ENCODE measurements around the gene OXA1L. TPM values are rescaled to one million over a fixed set of nuclear protein-coding genes. Genes with fewer than 3 reads are reported as not detected.

Gene OXA1L
- total RNA-seq, 1 experiment from 2014 or later, result 146 TPM

DNA sequence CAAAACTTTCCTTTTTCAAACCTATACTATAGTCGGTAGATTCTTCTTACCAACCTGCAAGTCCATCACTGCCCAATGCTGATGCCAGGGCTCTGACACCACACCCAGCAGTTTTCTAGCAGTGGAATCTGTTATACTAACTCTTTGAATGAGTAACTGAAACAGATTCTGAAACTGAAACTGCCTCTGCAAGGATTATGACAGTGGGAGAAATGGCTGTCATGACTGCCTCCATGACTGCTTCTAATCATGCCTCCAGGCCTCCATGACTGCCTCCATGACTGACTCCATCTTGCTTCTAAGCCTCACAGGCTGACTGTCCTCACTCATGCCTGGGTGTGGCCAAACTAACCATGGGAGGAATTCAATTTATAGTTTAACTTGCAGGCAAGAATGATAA, 29.4 kb upstream of the OXA1L start:
- no peak overlapping the region for H2AFZ ChIP-seq (ENCODE audit: low read depth, low read length, poor library complexity, severe bottlenecking)
- no peaks in the 10 kb centered on the region for H3K36me3 ChIP-seq (ENCODE audit: control insufficient read depth in 1 of 2, insufficient read depth in 2 of 2, low read length in 2 of 2)
- DNase-seq (ENCODE audit: low read depth, low spot score) (no peak), ATAC-seq (no peak)
- ChIA-PET CTCF (no interaction called here), POLR2A (no interaction called here), RAD21 (ENCODE audit: low non-redundant PET in 1 of 2, low total read pairs in 2 of 2, uncharacterized antibody in 2 of 2, unreplicated experiment in 2 of 2) (no interaction called here)
- no peaks in the 10 kb centered on the region for H3K9me3 ChIP-seq (ENCODE audit: control insufficient read depth in 1 of 2, insufficient read depth in 1 of 2, low read depth in 1 of 2, low read length in 2 of 2)
- no peak overlapping the region for H3K4me3 ChIP-seq (replicated peaks in 1 of 2; ENCODE audit: low read depth in 1 of 2, low read length in 2 of 2)
- no TSS peak for BruUV-seq (replicated peaks)
- no peaks in the 10 kb centered on the region for H3K4me1 ChIP-seq (ENCODE audit: control insufficient read depth in 1 of 2, insufficient read depth in 2 of 2, low read length in 2 of 2)
- H3K27me3 ChIP-seq (ENCODE audit: insufficient read depth, low read length), result no peaks in the 10 kb centered on the region
- H3K9ac ChIP-seq (ENCODE audit: low read length), result no peak overlapping the region
- no peaks in the 10 kb centered on the region for H3K79me2 ChIP-seq (ENCODE audit: insufficient read depth, low read length)
- no peaks in the 10 kb centered on the region for H4K20me1 ChIP-seq (ENCODE audit: insufficient read depth)
- intact Hi-C loops (cut with micrococcal nuclease), result no loop called here
- TF ChIP-seq POLR2AphosphoS5 (IDR thresholded peaks at IDR 0.05; ENCODE audit: low read depth, low read length), result no peak
- TF ChIP-seq JUND (IDR thresholded peaks at IDR 0.05), result no peak
- TF ChIP-seq, protein P1, sequence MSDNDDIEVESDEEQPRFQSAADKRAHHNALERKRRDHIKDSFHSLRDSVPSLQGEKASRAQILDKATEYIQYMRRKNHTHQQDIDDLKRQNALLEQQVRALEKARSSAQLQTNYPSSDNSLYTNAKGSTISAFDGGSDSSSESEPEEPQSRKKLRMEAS (IDR thresholded peaks at IDR 0.05), result no peak
- TF ChIP-seq FOSL1 (IDR thresholded peaks at IDR 0.05; ENCODE audit: low read depth), result no peak
- TF ChIP-seq ZFX (IDR thresholded peaks at IDR 0.05), result no peak
- TF ChIP-seq SP1 (IDR thresholded peaks at IDR 0.05; ENCODE audit: low read depth), result no peak
- no peaks in the 10 kb centered on the region for H3K9me2 ChIP-seq (ENCODE audit: insufficient read depth)
- no peak overlapping the region for H3K27ac ChIP-seq (ENCODE audit: low read depth, low read length)
- H3K4me2 ChIP-seq (ENCODE audit: low read length), result no peak overlapping the region

DNA sequence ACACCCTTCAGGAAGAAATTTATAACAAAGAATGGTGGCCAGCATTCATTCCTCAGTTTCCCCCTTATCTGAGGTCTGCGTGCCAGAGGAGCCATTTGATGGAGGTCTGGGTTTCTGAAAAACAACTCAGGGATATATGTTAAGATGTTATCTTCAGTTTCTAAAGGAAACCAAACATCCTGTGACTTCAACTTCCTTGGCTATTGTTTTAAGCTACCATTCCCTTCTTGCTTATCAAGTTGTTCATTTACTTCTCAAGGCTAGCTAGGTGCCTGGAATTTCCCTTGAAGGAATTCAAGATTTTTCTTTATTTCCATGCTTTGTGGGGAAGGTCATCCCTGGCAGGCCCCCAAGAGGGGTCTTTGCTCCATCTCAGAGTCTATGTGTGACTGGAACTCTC, 27.1 kb upstream of the OXA1L start:
- BruUV-seq (replicated peaks), result no TSS peak
- Histone ChIP-seq H3K9me2 (ENCODE audit: insufficient read depth) (no peaks in the 10 kb centered on the region), H3K4me1 (ENCODE audit: control insufficient read depth in 1 of 2, insufficient read depth in 2 of 2, low read length in 2 of 2) (no peaks in the 10 kb centered on the region), H3K9me3 (ENCODE audit: control insufficient read depth in 1 of 2, insufficient read depth in 1 of 2, low read depth in 1 of 2, low read length in 2 of 2) (no peaks in the 10 kb centered on the region), H3K79me2 (ENCODE audit: insufficient read depth, low read length) (no peaks in the 10 kb centered on the region), H3K4me3 (replicated peaks in 1 of 2; ENCODE audit: low read depth in 1 of 2, low read length in 2 of 2) (no peak overlapping the region), H3K36me3 (ENCODE audit: control insufficient read depth in 1 of 2, insufficient read depth in 2 of 2, low read length in 2 of 2) (no peaks in the 10 kb centered on the region), H3K9ac (ENCODE audit: low read length) (no peak overlapping the region), H3K27me3 (ENCODE audit: insufficient read depth, low read length) (no peaks in the 10 kb centered on the region), H4K20me1 (ENCODE audit: insufficient read depth) (no peaks in the 10 kb centered on the region), H3K27ac (ENCODE audit: low read depth, low read length) (no peak overlapping the region), H2AFZ (ENCODE audit: low read depth, low read length, poor library complexity, severe bottlenecking) (no peak overlapping the region), H3K4me2 (ENCODE audit: low read length) (no peak overlapping the region)
- intact Hi-C loops (cut with micrococcal nuclease), result no loop called here
- CTCF ChIA-PET, result no interaction called here
- RAD21 ChIA-PET (ENCODE audit: low non-redundant PET in 1 of 2, low total read pairs in 2 of 2, uncharacterized antibody in 2 of 2, unreplicated experiment in 2 of 2), result no interaction called here
- POLR2A ChIA-PET, result no interaction called here
- ATAC-seq (no peak), DNase-seq (ENCODE audit: low read depth, low spot score) (no peak)
- no peak for TF ChIP-seq EGR1 (IDR thresholded peaks at IDR 0.05; ENCODE audit: low read depth)
- TF ChIP-seq, protein P2, sequence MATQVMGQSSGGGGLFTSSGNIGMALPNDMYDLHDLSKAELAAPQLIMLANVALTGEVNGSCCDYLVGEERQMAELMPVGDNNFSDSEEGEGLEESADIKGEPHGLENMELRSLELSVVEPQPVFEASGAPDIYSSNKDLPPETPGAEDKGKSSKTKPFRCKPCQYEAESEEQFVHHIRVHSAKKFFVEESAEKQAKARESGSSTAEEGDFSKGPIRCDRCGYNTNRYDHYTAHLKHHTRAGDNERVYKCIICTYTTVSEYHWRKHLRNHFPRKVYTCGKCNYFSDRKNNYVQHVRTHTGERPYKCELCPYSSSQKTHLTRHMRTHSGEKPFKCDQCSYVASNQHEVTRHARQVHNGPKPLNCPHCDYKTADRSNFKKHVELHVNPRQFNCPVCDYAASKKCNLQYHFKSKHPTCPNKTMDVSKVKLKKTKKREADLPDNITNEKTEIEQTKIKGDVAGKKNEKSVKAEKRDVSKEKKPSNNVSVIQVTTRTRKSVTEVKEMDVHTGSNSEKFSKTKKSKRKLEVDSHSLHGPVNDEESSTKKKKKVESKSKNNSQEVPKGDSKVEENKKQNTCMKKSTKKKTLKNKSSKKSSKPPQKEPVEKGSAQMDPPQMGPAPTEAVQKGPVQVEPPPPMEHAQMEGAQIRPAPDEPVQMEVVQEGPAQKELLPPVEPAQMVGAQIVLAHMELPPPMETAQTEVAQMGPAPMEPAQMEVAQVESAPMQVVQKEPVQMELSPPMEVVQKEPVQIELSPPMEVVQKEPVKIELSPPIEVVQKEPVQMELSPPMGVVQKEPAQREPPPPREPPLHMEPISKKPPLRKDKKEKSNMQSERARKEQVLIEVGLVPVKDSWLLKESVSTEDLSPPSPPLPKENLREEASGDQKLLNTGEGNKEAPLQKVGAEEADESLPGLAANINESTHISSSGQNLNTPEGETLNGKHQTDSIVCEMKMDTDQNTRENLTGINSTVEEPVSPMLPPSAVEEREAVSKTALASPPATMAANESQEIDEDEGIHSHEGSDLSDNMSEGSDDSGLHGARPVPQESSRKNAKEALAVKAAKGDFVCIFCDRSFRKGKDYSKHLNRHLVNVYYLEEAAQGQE (IDR thresholded peaks at IDR 0.05; ENCODE audit: low read depth), result no peak
- TF ChIP-seq SP1 (IDR thresholded peaks at IDR 0.05; ENCODE audit: low read depth), result no peak
- no peak for TF ChIP-seq CEBPB (IDR thresholded peaks at IDR 0.05; ENCODE audit: low read depth)
- TF ChIP-seq FOSL1 (IDR thresholded peaks at IDR 0.05; ENCODE audit: low read depth), result no peak
- no peak for TF ChIP-seq JUND (IDR thresholded peaks at IDR 0.05)
- TF ChIP-seq, protein P3, sequence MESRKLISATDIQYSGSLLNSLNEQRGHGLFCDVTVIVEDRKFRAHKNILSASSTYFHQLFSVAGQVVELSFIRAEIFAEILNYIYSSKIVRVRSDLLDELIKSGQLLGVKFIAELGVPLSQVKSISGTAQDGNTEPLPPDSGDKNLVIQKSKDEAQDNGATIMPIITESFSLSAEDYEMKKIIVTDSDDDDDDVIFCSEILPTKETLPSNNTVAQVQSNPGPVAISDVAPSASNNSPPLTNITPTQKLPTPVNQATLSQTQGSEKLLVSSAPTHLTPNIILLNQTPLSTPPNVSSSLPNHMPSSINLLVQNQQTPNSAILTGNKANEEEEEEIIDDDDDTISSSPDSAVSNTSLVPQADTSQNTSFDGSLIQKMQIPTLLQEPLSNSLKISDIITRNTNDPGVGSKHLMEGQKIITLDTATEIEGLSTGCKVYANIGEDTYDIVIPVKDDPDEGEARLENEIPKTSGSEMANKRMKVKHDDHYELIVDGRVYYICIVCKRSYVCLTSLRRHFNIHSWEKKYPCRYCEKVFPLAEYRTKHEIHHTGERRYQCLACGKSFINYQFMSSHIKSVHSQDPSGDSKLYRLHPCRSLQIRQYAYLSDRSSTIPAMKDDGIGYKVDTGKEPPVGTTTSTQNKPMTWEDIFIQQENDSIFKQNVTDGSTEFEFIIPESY (IDR thresholded peaks at IDR 0.05; ENCODE audit: extremely low read depth, insufficient replicate concordance, low read length), result no peak
- TF ChIP-seq SRF (IDR thresholded peaks at IDR 0.05; ENCODE audit: low read depth), result no peak
- no peak for TF ChIP-seq YY1 (IDR thresholded peaks at IDR 0.05; ENCODE audit: extremely low read depth, insufficient replicate concordance, low read depth, low read length)
- TF ChIP-seq POLR2A (IDR thresholded peaks at IDR 0.05; ENCODE audit: borderline replicate concordance, extremely low read depth, insufficient read depth, insufficient read length), result no peak
- no peak for TF ChIP-seq CBX3 (IDR thresholded peaks at IDR 0.05; ENCODE audit: low read depth)
- TF ChIP-seq EZH2 (IDR thresholded peaks at IDR 0.05), result no peak
